Ecto neural progenitor cell (in vitro differentiated cells): Measurements from ENCODE around the gene PRSS56.

ENCODE experiments used
- DNase-seq: peaks from one replicate; pipeline ENCODE4 v3.0.0-alpha.2; 2018; ENCODE audit warnings: low spot score

Gene PRSS56

GRCh38 chr2:232519581-232520438 lies at the start of gene PRSS56:
TSS of gene PRSS56 (plus strand) at chr2:232520388. CDS start at chr2:232520599, 211 bp downstream.
- DNase-seq = no peak

- no peak for DNase-seq
These were observed 46.7 kb upstream of the PRSS56 start for GRCh38 chr2:232473467-232473890.

GRCh38 chr2:232476045-232476444 lies 44.1 kb upstream of the PRSS56 start:
- DNase-seq = no peak

GRCh38 chr2:232476791-232477190 lies 43.4 kb upstream of the PRSS56 start:
- no peak for DNase-seq

- no peak for DNase-seq
These were observed 42.3 kb upstream of the PRSS56 start for GRCh38 chr2:232477751-232478510.

- DNase-seq = no peak
These were observed 41.4 kb upstream of the PRSS56 start for GRCh38 chr2:232478571-232479340.

- no peak for DNase-seq
These were observed 40.6 kb upstream of the PRSS56 start for GRCh38 chr2:232479341-232480200.

GRCh38 chr2:232480201-232481190 lies 39.7 kb upstream of the PRSS56 start:
- no peak for DNase-seq

GRCh38 chr2:232481322-232482140 lies 38.7 kb upstream of the PRSS56 start:
- no peak for DNase-seq

GRCh38 chr2:232482301-232483238 lies 37.6 kb upstream of the PRSS56 start:
- DNase-seq = no peak

- DNase-seq = no peak
These were observed 36.8 kb upstream of the PRSS56 start for GRCh38 chr2:232483311-232483922.

- no peak for DNase-seq
These were observed 36.1 kb upstream of the PRSS56 start for GRCh38 chr2:232483923-232484627.

GRCh38 chr2:232484628-232485347 lies 35.4 kb upstream of the PRSS56 start:
- DNase-seq = no peak

- DNase-seq = no peak
These were observed 34.8 kb upstream of the PRSS56 start for GRCh38 chr2:232485348-232485756.

GRCh38 chr2:232485757-232486557 lies 34.2 kb upstream of the PRSS56 start:
- no peak for DNase-seq
